Myocyte (in vitro differentiated cells): ENCODE results near the gene AGBL3. TPM values are rescaled to one million over a fixed set of nuclear protein-coding genes. Genes with fewer than 3 reads are reported as not detected.
"Not testable (repeated sequence)": the region's sequence is repeated elsewhere in the genome, so short reads cannot be mapped to it uniquely, and the experiment has no call there.

ENCODE experiments used
- DNase-seq: peaks from one replicate; pipeline ENCODE4 v3.0.0-alpha.2; 2012; ENCODE audit warnings: low read depth
- total RNA-seq: library from RNA; depleted of rRNA; stranded (reverse); fragments of >200 nt; gene quantifications from 2 replicates; pipeline ENCODE4 v1.2.3, GENCODE V29; 2014

Gene AGBL3
- total RNA-seq, 1 donor from 2014 or later = 6.5 TPM

DNA sequence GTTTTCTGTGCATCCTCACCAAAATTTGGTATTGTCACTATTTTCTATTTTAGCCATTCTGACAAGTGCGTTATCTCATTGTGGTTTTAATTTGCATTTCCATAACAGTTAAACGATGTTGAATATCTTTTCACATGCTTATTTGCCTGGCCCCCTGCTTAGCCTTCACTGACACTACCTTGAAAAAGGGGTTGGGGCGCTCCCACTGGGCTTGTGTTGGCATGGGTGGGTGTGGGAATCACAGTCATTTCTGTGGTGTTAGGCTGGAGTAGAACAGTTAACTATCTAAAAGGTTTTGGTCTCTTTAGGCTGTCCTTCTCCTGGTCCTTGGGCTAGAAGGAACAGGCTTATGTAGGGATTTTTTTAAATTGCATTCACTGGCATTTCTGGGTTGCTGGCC lies 89.4 kb downstream of the AGBL3 start:
- no peak for DNase-seq

DNA sequence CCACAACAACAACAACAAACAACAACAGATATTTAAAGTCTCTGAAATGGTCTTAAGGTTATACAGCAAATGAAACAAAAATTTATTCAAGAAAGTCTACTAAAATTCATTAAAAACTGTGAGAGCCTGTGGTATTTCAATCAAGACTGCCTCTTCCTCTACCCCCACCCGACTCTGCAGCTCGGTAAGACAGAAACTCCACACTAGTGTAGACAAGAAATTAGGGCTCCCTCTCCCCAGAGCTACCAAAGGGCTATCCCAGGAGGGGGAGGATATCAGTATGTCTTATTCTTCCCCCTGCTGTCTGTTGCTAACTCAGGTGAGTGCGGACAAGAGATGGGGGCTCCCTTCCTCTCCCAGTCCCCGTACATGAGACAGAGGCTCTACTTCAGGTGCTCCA lies 90.6 kb downstream of the AGBL3 start:
- DNase-seq = no peak

DNA sequence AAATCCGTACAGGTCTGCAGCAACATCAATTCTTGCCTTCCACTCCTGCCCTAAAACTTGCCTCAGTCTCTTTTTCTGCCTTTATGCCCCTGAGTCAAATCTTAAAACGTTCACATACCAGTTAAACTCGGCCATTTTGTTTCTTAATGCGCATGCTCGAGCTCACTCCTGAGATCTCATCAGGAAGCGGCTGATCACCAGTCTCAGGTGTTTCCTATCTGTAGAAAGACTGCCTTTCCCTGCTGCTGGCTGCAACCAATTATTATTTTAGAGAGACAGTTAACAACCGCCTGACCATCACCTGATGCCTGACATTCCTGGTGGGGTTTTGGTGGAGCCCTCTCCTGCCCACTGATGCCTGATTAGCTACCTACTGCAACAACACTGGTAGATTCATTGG lies 91.3 kb downstream of the AGBL3 start:
- no peak for DNase-seq

GRCh38 chr7:135078051-135078450 lies 91.7 kb downstream of the AGBL3 start:
- no peak for DNase-seq

- DNase-seq = no peak
Observed at GRCh38 chr7:135079068-135079467, 92.8 kb downstream of the AGBL3 start.

DNA sequence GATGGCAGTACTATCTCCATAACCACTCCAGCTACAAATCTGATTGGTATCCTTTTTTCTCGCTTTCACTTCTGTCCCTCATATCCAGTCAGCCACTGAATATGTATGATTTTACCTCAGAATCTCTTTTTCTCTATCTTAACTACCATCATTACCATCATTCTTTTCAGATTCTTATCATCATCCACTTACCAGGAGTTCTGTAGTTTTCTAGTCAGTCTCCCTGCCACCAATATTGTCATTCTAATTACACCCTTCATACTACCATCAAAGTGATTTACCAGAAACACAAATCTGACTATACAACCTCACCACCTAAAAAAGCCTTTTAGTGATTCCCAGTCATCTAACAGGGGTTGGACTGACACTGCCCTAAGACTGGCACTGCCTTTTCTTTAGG lies 96.7 kb downstream of the AGBL3 start:
- DNase-seq = no peak

DNA sequence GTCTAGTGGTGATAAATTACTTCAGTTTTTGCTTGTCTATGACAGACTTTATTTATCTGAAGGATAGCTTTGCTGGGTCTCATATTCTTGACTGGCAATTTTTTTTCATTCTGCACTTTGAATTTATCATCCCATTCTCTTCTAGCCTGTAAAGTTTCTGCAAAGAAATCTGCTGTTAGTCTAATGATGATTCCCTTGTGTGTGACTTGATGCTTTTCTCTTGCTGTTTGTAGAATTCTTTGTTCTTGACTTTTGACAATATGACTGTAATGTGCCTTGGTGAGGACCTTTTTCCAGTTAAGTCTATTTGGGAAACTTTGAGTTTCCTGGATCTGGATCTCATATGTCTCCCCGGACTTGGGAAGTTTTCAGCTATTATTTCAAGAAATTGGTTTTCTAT lies 102.3 kb downstream of the AGBL3 start:
- no peak for DNase-seq

DNA sequence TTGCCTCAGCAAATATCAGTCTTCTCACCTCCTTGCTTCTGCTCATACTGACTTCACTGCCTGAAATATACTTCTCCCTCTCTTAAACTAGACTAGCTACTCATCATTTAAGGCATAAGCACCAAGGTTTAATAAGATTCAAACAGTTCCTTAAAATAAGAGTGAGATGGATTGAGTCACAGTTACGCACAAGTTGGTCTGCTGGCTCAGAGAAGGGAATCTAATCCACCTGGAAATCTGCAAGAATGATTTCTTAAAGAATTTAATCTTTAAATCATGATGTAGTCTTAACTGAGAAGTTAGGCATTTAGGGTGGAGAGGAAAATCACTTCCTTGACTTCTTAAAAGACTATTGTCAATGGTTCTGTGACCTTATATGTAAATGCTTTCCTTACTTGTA lies 105.4 kb downstream of the AGBL3 start:
- no peak for DNase-seq

- DNase-seq = no peak
Observed at GRCh38 chr7:135094472-135095237, 108.3 kb downstream of the AGBL3 start.

DNA sequence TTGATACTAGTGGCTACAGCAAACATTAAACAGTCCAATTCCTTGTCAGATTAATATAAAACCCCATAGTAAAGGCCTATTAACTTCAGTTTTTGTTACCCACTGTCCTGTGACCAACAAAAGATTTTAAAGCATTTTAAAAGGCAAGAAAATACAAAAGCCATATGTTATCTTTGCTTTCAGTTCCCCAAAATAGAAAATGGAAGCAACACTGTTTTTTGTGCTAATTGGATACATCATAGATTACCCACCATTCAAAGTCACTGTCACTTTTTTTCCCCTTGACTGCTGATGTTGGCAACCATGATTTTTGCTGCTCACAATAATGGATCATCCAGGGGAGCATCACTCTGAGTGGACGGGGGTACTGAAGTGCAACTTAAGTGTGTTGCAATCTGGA lies 109.1 kb downstream of the AGBL3 start:
- no peak for DNase-seq

DNA sequence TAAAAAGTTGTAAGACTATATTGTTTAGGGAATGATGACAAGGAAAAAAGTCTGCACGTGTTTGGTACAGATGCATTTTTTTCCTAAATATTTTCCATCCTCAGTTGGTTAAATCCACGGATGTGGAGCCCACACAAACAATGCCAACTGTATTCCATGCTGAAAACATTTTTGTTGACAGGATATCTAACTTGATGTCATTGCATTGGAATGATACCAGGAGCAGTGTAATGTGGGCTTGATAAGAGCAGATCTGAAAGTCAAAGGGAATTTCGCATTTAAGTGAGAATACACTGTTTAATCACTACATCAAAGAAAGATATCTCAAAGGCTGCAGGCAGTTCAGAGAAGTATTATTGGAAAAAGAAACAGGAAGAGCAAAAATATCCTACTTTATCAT lies 112.1 kb downstream of the AGBL3 start:
- peak; percentile 7 for DNase-seq

GRCh38 chr7:135100856-135101255 lies 114.5 kb downstream of the AGBL3 start:
- peak; percentile 17 for DNase-seq

- DNase-seq = no peak
Observed at GRCh38 chr7:135102372-135102771, 116.1 kb downstream of the AGBL3 start.

- no peak for DNase-seq
Observed at GRCh38 chr7:135109562-135109961, 123.3 kb downstream of the AGBL3 start.

GRCh38 chr7:135109976-135110375 lies 123.7 kb downstream of the AGBL3 start:
- DNase-seq = no peak

- DNase-seq = no peak
Observed at GRCh38 chr7:135111379-135111778, 125.1 kb downstream of the AGBL3 start.

DNA sequence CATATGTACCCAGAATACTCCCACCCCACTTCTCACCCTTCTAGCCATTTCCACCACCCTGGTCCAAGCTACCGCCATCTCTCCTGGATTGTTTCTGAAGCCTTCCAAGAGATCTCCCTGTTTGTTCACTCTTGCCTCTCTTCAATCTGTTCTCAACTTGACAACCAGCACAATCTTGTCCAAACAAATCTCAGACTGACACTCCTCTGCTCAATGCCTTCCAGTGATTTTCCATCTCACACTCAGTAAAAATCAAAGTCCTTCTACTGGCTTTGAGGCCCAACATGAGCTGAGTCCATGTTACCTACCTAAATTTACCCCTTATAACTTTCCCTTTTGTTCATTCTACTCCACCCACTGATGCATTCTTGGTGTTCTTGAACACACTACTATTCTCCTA lies 128.3 kb downstream of the AGBL3 start:
- no peak for DNase-seq

GRCh38 chr7:135117096-135117495 lies 130.8 kb downstream of the AGBL3 start:
- DNase-seq = no peak

DNA sequence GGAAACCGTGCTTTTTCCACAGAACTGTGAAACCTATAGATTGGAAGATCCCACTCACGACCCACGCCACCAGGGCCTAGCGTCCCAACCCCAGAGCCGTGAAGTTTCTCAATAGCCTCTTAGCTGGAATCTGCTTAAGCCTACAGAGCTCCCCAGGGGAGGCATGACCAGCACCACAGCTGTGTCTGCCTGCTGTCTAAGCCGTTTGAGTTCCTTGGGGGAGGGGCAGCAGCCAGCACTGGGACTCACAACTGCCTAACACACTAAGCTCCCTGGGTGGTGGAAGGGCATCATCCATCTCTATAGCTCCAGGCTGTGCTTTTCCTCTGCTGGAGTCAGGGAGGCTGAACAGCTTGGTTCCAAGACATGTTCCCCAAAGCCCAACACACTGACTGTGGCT lies 135.6 kb downstream of the AGBL3 start:
- DNase-seq = peak; percentile 22

- not testable (repeated sequence) for DNase-seq
Observed at GRCh38 chr7:135124631-135125030, 138.3 kb downstream of the AGBL3 start.

DNA sequence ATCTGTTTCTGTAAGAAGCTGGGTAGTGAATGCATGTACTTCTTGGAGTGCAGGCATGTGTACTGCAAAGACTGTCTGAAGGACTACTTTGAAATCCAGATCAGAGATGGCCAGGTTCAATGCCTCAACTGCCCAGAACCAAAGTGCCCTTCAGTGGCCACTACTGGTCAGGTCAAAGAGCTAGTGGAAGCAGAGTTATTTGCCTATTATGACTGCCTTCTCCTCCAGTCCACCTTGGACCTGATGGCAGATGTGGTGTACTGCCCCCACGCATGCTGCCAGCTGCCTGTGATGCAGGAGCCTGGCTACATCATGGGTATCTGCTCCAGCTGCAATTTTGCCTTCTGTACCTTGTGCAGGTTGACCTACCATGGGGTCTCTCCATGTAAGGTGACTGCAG lies 142.6 kb downstream of the AGBL3 start:
- DNase-seq = no peak

- no peak for DNase-seq
Observed at GRCh38 chr7:135129579-135129978, 143.3 kb downstream of the AGBL3 start.

GRCh38 chr7:135143885-135144668 lies 157.8 kb downstream of the AGBL3 start:
- no peak for DNase-seq
